GM18517 (cell line): Measurements from ENCODE around the gene MPIG6B.
A peak's percentile ranks its signal among the peaks of the same experiment; 100 is the strongest.

ENCODE experiments used
- ATAC-seq: cut with Tn5 transposase; IDR thresholded peaks from one replicate; pipeline ENCODE4 v1.9.1; 2021; ENCODE audit warnings: mild to moderate bottlenecking, moderate library complexity; ENCODE audit not compliant: unreplicated experiment

The MPIG6B gene

GRCh38 chr6:31736768-31737314 is 13.7 kb downstream of the MPIG6B start:
- ATAC-seq = no peak

GRCh38 chr6:31737315-31737990 is 14.3 kb downstream of the MPIG6B start:
- no peak for ATAC-seq

DNA sequence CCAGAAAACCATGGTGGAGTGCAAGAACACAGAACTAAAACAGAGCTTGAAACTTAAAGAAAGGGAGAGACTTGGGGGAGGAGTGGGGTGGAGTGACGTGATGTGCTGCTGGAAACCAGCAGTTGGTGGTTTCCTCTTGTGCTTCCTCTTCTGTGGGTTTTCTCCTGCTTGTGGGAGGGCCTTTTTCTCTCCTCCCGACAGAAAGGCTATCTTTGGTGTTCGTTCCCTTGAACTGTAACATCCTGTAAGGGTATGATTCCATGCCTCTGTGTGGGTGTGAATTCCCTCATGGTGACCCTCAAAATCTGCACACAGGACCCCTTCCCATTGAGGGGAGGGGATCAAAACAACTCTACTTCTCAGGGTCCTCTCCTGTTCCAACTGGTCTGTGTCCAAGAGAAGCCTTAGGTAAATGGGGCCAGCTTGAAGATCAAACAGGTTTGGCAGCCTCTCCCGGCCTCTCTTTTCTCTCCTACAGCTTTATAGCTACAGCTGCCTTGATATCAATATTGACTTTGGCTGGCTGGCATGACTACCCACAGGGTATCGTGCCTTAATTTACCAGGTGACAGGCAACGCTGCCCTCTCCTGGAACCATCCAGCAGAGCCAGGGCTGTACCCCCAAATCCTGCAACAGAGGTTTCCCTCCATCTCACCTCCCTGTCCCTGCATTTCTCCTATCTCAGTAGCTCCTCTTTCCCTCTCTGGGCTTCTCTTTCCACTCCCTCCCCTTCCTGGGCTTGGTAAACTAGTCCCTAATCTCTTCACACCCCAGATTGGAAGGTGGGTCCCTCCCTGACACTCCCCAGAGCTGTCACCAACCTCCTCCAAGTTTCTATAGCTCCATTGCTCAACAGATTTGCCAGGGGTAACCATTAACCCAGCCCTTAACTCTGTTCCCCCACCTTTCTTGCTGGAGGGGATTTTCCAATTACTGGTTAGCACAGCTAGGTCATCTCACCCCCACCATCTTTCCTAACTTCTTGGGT is 15.1 kb downstream of the MPIG6B start:
- no peak for ATAC-seq

- ATAC-seq = peak; percentile 71
Observed at GRCh38 chr6:31739639-31740396, 16.6 kb downstream of the MPIG6B start, which contains the start of gene MSH5. Gene MSH5, plus strand, starts transcription at chr6:31740005. Its CDS starts 462 bp downstream, at chr6:31740467.

- no peak for ATAC-seq
Observed at GRCh38 chr6:31740397-31741223, 17.4 kb downstream of the MPIG6B start.

GRCh38 chr6:31741815-31742214 is 18.6 kb downstream of the MPIG6B start:
- ATAC-seq = no peak

GRCh38 chr6:31742894-31743293 is 19.7 kb downstream of the MPIG6B start:
- ATAC-seq = no peak

DNA sequence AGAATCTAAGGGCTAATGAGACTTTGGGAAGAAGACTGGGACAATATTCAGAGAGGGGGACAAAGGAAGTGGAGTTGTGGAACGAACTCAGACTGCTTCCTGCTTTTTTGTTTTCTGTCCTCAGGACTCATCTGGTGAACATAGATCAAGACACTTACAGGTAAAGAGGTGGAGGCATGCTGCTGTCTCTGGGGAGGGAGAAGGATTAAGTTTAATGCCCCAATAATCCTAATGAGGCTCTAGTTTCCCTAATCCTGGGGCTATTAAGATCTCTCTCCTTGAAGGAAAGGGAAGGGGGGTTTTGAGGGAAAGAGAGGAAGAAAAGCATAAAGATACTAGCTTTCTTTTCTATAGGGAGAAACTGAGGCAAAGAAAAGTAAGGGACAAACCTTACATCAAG is 21.2 kb downstream of the MPIG6B start:
- no peak for ATAC-seq

GRCh38 chr6:31749301-31750036 is 26.3 kb downstream of the MPIG6B start:
- ATAC-seq = no peak

- no peak for ATAC-seq
Observed at GRCh38 chr6:31750411-31751022, 27.3 kb downstream of the MPIG6B start.

DNA sequence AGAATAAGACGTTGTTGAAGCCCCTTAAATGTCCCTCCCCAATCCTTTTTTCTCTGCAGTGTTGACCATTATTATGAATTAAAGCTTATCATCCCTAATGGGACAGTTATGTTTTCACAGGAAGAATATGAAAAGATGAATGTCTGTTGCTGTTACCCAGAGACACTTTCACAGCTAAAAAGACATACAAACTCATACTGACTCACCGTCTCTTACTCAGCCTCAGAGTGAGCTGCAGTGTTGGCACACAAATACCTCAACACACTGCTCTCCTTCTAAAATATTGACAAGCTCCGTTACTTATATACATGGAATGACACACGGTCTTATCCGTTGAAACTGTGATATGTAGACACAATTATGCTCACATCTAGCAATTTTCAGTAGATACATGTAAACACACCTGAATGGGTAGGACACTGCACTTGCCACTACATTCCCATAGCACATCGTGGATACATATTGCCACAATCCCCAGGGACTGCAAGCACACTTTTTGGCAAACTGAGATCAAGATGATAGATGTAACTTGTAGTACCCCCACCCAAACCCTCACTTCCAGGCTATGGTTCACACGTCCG is 29.7 kb downstream of the MPIG6B start:
- no peak for ATAC-seq

GRCh38 chr6:31758281-31758680 is 35.1 kb downstream of the MPIG6B start:
- ATAC-seq = no peak

DNA sequence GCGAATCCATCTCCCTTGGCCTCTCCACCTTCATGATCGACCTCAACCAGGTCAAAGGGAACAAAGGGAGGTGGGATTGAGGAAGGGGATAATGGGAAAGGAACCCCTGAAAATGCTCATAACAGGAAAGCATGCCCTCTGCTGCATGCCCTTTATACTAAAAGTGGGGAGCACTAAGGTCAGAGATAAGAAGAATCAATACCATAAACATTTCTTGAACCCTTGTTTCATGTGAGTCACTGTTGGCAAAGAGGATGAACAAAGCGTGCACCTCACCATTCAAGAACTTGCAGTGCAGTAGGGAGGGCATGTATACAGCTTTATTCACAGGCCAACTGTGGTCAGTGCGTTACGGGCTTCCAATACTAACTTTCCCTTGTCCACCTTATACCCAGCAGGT is 37.6 kb downstream of the MPIG6B start:
- ATAC-seq = no peak

DNA sequence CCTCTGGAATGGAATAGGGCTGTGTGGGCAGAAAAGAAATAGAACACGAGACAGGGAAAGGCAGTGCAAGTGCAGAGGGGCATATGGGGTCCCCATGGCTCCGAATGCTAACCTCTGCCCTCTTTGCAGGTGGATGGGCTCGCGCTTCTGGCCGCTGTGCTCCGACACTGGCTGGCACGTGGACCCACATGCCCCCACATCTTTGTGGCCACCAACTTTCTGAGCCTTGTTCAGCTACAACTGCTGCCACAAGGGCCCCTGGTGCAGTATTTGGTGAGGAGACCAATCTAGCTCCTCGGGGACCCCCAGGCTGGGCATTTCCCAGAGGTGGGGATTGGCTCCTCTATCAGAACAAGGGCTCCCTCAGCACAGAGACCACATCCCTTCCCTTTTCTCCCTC is 38.2 kb downstream of the MPIG6B start:
- ATAC-seq = no peak

GRCh38 chr6:31762356-31762755 is 39.2 kb downstream of the MPIG6B start, which contains the start of gene SAPCD1:
Gene SAPCD1, plus strand, starts transcription at chr6:31762656. Its CDS starts 399 bp downstream, at chr6:31763055.
- ATAC-seq = no peak

- no peak for ATAC-seq
Observed at GRCh38 chr6:31762878-31763618, 39.9 kb downstream of the MPIG6B start.

DNA sequence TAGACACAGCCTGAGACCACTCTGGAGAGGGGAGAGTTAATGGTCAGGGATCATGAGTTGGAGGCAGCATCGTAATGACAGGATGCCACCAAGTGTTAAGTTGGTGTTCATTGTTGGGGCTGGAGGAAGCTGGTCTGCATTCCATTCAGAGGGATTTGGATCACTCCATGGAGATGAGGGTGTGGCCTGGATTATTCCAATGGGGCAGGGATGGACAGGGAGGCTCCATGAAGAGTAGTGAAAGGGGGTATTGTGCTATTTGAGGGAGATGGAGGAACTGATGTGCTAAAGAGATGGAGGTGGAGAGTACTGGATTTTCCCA is 40.4 kb downstream of the MPIG6B start:
- no peak for ATAC-seq

- no peak for ATAC-seq
Observed at GRCh38 chr6:31764198-31764597, 41.0 kb downstream of the MPIG6B start.
